ENCODE results near the gene MRAP. TPM values are rescaled to one million over a fixed set of nuclear protein-coding genes. Genes with fewer than 3 reads are reported as not detected.
"Not testable (repeated sequence)": the region's sequence is repeated elsewhere in the genome, so short reads cannot be mapped to it uniquely, and the experiment has no call there.

MRAP gene
- total RNA-seq, 1 experiment from 2014 or later = not detected

GRCh38 chr21:32256251-32256650 is 42.4 kb upstream of the MRAP start:
- H3K27me3 Mint-ChIP-seq (ENCODE audit: unreplicated experiment) = peaks cover 26% of the 10 kb centered on the region
- CTCF ChIA-PET = interaction anchor here (2.6 kb wide), 1 partner anchor 391 kb away, joined by 14 read pairs; no protein-coding TSS in a partner anchor
- H3K36me3 Mint-ChIP-seq (ENCODE audit: insufficient read depth, unreplicated experiment) = peaks cover under 1% of the 10 kb centered on the region
- TF ChIP-seq CTCF (IDR thresholded peaks at IDR 0.05; ENCODE audit: unreplicated experiment) = no peak
- H3K27ac Mint-ChIP-seq (ENCODE audit: unreplicated experiment) = no peak overlapping the region
- intact Hi-C loops (cut with micrococcal nuclease; ENCODE audit: unreplicated experiment) = loop anchor here (10.0 kb wide), 1 partner anchor 171 kb away; no protein-coding TSS in a partner anchor
- H3K4me1 Mint-ChIP-seq (ENCODE audit: low read depth, unreplicated experiment) = peaks cover 13% of the 10 kb centered on the region
- peaks cover under 1% of the 10 kb centered on the region for H3K9me3 Mint-ChIP-seq (ENCODE audit: low read depth, unreplicated experiment)
- BruUV-seq (replicated peaks) = no TSS peak
- DNase-seq = no peak
- no peak overlapping the region for H3K4me3 Mint-ChIP-seq (ENCODE audit: low read depth, unreplicated experiment)

GRCh38 chr21:32256873-32257620 is 41.6 kb upstream of the MRAP start:
- Mint-ChIP-seq H3K27ac (ENCODE audit: unreplicated experiment) (no peak overlapping the region), H3K4me3 (ENCODE audit: low read depth, unreplicated experiment) (no peak overlapping the region), H3K4me1 (ENCODE audit: low read depth, unreplicated experiment) (peaks cover 13% of the 10 kb centered on the region), H3K9me3 (ENCODE audit: low read depth, unreplicated experiment) (no peaks in the 10 kb centered on the region), H3K36me3 (ENCODE audit: insufficient read depth, unreplicated experiment) (peaks cover 3% of the 10 kb centered on the region), H3K27me3 (ENCODE audit: unreplicated experiment) (peaks cover 18% of the 10 kb centered on the region)
- intact Hi-C loops (cut with micrococcal nuclease; ENCODE audit: unreplicated experiment) = loop anchor here (10.0 kb wide), 1 partner anchor 172 kb away; no protein-coding TSS in a partner anchor
- DNase-seq = peak; percentile 28
- CTCF ChIA-PET = interaction anchor here (2.6 kb wide), 1 partner anchor 392 kb away, joined by 14 read pairs; no protein-coding TSS in a partner anchor
- no TSS peak for BruUV-seq (replicated peaks)
- TF ChIP-seq CTCF (IDR thresholded peaks at IDR 0.05; ENCODE audit: unreplicated experiment) = no peak

- peak; percentile 21 for TF ChIP-seq CTCF (IDR thresholded peaks at IDR 0.05; ENCODE audit: unreplicated experiment)
- Mint-ChIP-seq H3K4me1 (ENCODE audit: low read depth, unreplicated experiment) (peaks cover 13% of the 10 kb centered on the region), H3K27ac (ENCODE audit: unreplicated experiment) (peak overlapping the region; percentile 19), H3K9me3 (ENCODE audit: low read depth, unreplicated experiment) (no peaks in the 10 kb centered on the region), H3K27me3 (ENCODE audit: unreplicated experiment) (peaks cover 10% of the 10 kb centered on the region), H3K4me3 (ENCODE audit: low read depth, unreplicated experiment) (peak overlapping the region; percentile 18), H3K36me3 (ENCODE audit: insufficient read depth, unreplicated experiment) (peaks cover 3% of the 10 kb centered on the region)
- CTCF ChIA-PET = interaction anchor here (0.5 to 2.6 kb wide), 5 partner anchors 10 to 477 kb away, joined by 3 to 14 read pairs (median 3); no protein-coding TSS in a partner anchor
- intact Hi-C loops (cut with micrococcal nuclease; ENCODE audit: unreplicated experiment) = loop anchor here (1.0 to 10.0 kb wide), 3 partner anchors 173 to 472 kb away; no protein-coding TSS in a partner anchor
- DNase-seq = peak; percentile 59
- BruUV-seq (replicated peaks) = no TSS peak
Observed at GRCh38 chr21:32257962-32258785, 40.5 kb upstream of the MRAP start.

GRCh38 chr21:32258786-32259048 is 39.9 kb upstream of the MRAP start:
- Mint-ChIP-seq H3K27me3 (ENCODE audit: unreplicated experiment) (peaks cover 10% of the 10 kb centered on the region), H3K4me1 (ENCODE audit: low read depth, unreplicated experiment) (peaks cover 13% of the 10 kb centered on the region)
- BruUV-seq (replicated peaks); H3K4me3 Mint-ChIP-seq (ENCODE audit: low read depth, unreplicated experiment); H3K36me3 Mint-ChIP-seq (ENCODE audit: insufficient read depth, unreplicated experiment); H3K27ac Mint-ChIP-seq (ENCODE audit: unreplicated experiment); DNase-seq; H3K9me3 Mint-ChIP-seq (ENCODE audit: low read depth, unreplicated experiment): not testable (repeated sequence)
- intact Hi-C loops (cut with micrococcal nuclease; ENCODE audit: unreplicated experiment) = loop anchor here (1.0 to 10.0 kb wide), 3 partner anchors 174 to 472 kb away; no protein-coding TSS in a partner anchor
- CTCF ChIA-PET = interaction anchor here (2.6 kb wide), 1 partner anchor 394 kb away, joined by 14 read pairs; no protein-coding TSS in a partner anchor
